Lower lobe of right lung (tissue), 2 donors: ENCODE data around the gene BFSP1. TPM values are rescaled to one million over a fixed set of nuclear protein-coding genes. Genes with fewer than 3 reads are reported as not detected.

Experiments
- ATAC-seq, 2 donors: fragments of 200-7000 bp; cut with Tn5 transposase; one replicate each; pipeline ENCODE4 v1.9.1; 2020 to 2022; ENCODE audit warnings: mild to moderate bottlenecking in 2 of 2, moderate library complexity in 2 of 2
- DNase-seq: peaks from one replicate; pipeline ENCODE4 v3.0.0-alpha.2; 2020
- H3K27ac ChIP-seq: fragments of 200-600 bp; one replicate; pipeline ENCODE4 v1.8.0; 2022
- H3K27me3 ChIP-seq: fragments of 200-600 bp; one replicate; pipeline ENCODE4 v1.8.0; 2022; ENCODE audit warnings: low read depth
- H3K36me3 ChIP-seq: fragments of 200-600 bp; one replicate; pipeline ENCODE4 v1.8.0; 2022; ENCODE audit warnings: mild to moderate bottlenecking
- H3K4me1 ChIP-seq: fragments of 200-600 bp; one replicate; pipeline ENCODE4 v1.8.0; 2022
- H3K4me3 ChIP-seq: fragments of 200-600 bp; one replicate; pipeline ENCODE4 v1.8.0; 2022; ENCODE audit warnings: mild to moderate bottlenecking
- H3K9me3 ChIP-seq: fragments of 200-600 bp; one replicate; pipeline ENCODE4 v1.8.0; 2022
- CTCF ChIP-seq: fragments of 200-600 bp; IDR thresholded peaks from one replicate; pipeline ENCODE4 v1.8.0; 2022; ENCODE audit warnings: antibody characterized with exemption, mild to moderate bottlenecking
- intact Hi-C: fragments of 100-400 bp; cut with DNase I; formaldehyde crosslinking; loops from one replicate; pipeline ENCODE4 v1.11.0; 2022
- total RNA-seq: library from RNA; stranded (reverse); fragmentation: NEBNext Ultra II Directional; extraction: Animal tissue kit (Norgen Biotek cat#: 25700); gene quantifications from one replicate; pipeline ENCODE4 v1.2.1, GENCODE V29; 2021
- donor health status: DM: no; HTN: yes; CAD: no; lungs with severe emphysema.

The BFSP1 gene
- total RNA-seq, 1 donor from 2014 or later = 2.4 TPM

- H3K27ac ChIP-seq = no peak overlapping the region
- intact Hi-C loops = no loop called here
- no peak for TF ChIP-seq CTCF
- no peak for ATAC-seq
- no peaks in the 10 kb centered on the region for H3K4me1 ChIP-seq
- H3K27me3 ChIP-seq = peaks cover 15% of the 10 kb centered on the region
- no peak overlapping the region for H3K4me3 ChIP-seq
- no peaks in the 10 kb centered on the region for H3K36me3 ChIP-seq
- DNase-seq = no peak
- no peaks in the 10 kb centered on the region for H3K9me3 ChIP-seq
These were observed 74.9 kb downstream of the BFSP1 start for GRCh38 chr20:17456279-17456678.

GRCh38 chr20:17453592-17453991 is 77.6 kb downstream of the BFSP1 start:
- ATAC-seq = no peak
- no peak overlapping the region for H3K4me3 ChIP-seq
- TF ChIP-seq CTCF = no peak
- intact Hi-C loops = no loop called here
- H3K27me3 ChIP-seq = peaks cover 16% of the 10 kb centered on the region
- no peaks in the 10 kb centered on the region for H3K4me1 ChIP-seq
- H3K27ac ChIP-seq = no peak overlapping the region
- no peaks in the 10 kb centered on the region for H3K9me3 ChIP-seq
- no peak for DNase-seq
- no peaks in the 10 kb centered on the region for H3K36me3 ChIP-seq

- Histone ChIP-seq H3K27ac (no peak overlapping the region), H3K4me1 (no peaks in the 10 kb centered on the region), H3K4me3 (no peak overlapping the region), H3K27me3 (peaks cover 16% of the 10 kb centered on the region), H3K9me3 (no peaks in the 10 kb centered on the region), H3K36me3 (no peaks in the 10 kb centered on the region)
- DNase-seq (no peak), ATAC-seq (no peak)
- intact Hi-C loops = no loop called here
- TF ChIP-seq CTCF = no peak
These were observed 78.7 kb downstream of the BFSP1 start for GRCh38 chr20:17452441-17452840.

GRCh38 chr20:17449031-17449430 is 82.1 kb downstream of the BFSP1 start:
- no peak for DNase-seq
- ATAC-seq = no peak
- no peaks in the 10 kb centered on the region for H3K9me3 ChIP-seq
- TF ChIP-seq CTCF = no peak
- no peaks in the 10 kb centered on the region for H3K4me1 ChIP-seq
- intact Hi-C loops = no loop called here
- no peaks in the 10 kb centered on the region for H3K36me3 ChIP-seq
- no peak overlapping the region for H3K27ac ChIP-seq
- peaks cover 10% of the 10 kb centered on the region for H3K27me3 ChIP-seq
- no peak overlapping the region for H3K4me3 ChIP-seq

GRCh38 chr20:17448071-17448470 is 83.1 kb downstream of the BFSP1 start:
- Histone ChIP-seq H3K9me3 (no peaks in the 10 kb centered on the region), H3K27ac (no peak overlapping the region), H3K36me3 (no peaks in the 10 kb centered on the region), H3K4me1 (no peaks in the 10 kb centered on the region), H3K27me3 (peaks cover 18% of the 10 kb centered on the region), H3K4me3 (no peak overlapping the region)
- intact Hi-C loops = no loop called here
- DNase-seq (no peak), ATAC-seq (no peak)
- no peak for TF ChIP-seq CTCF

GRCh38 chr20:17446171-17446570 is 85.0 kb downstream of the BFSP1 start:
- Histone ChIP-seq H3K27ac (no peak overlapping the region), H3K4me3 (no peak overlapping the region), H3K4me1 (no peaks in the 10 kb centered on the region), H3K9me3 (no peaks in the 10 kb centered on the region), H3K27me3 (peaks cover 8% of the 10 kb centered on the region), H3K36me3 (no peaks in the 10 kb centered on the region)
- ATAC-seq (no peak), DNase-seq (no peak)
- intact Hi-C loops = no loop called here
- TF ChIP-seq CTCF = no peak
